Measurements from ENCODE around the gene ZNF12. TPM values are rescaled to one million over a fixed set of nuclear protein-coding genes. Genes with fewer than 3 reads are reported as not detected.
"Not testable (repeated sequence)": the region's sequence is repeated elsewhere in the genome, so short reads cannot be mapped to it uniquely, and the experiment has no call there.

The ZNF12 gene
- total RNA-seq, 4 donors from 2014 or later = 19.7 to 40.8 (median 23.8) TPM

- H3K4me3 ChIP-seq (ENCODE audit: low read depth, poor library complexity, severe bottlenecking) = no peak overlapping the region
- intact Hi-C loops (cut with DNase I; ENCODE audit: low total_unique reads) = no loop called here
- DNase-seq (ENCODE audit: low spot score in 2 of 2) = no peak
- TF ChIP-seq POLR2A (IDR thresholded peaks at IDR 0.05) = no peak
- no peak for TF ChIP-seq CTCF (IDR thresholded peaks at IDR 0.05)
- 84 to 90% methylated on average over 3 of the region's 3 CpGs for WGBS, 2 donors
Measured at GRCh38 chr7:6727663-6728062, 20.9 kb upstream of the ZNF12 start.

GRCh38 chr7:6726341-6726740 lies 19.6 kb upstream of the ZNF12 start:
- H3K4me3 ChIP-seq (ENCODE audit: low read depth, poor library complexity, severe bottlenecking); DNase-seq (ENCODE audit: low spot score in 2 of 2); intact Hi-C loops (cut with DNase I; ENCODE audit: low total_unique reads): not testable (repeated sequence)
- WGBS, 2 donors = 60 to 62% methylated on average over 5 of the region's 5 CpGs

GRCh38 chr7:6725003-6725402 lies 18.3 kb upstream of the ZNF12 start:
- WGBS, 2 donors = 89 to 91% methylated on average over 10 of the region's 10 CpGs
- intact Hi-C loops (cut with DNase I; ENCODE audit: low total_unique reads) = no loop called here
- DNase-seq (ENCODE audit: low spot score in 2 of 2) = no peak
- no peak overlapping the region for H3K4me3 ChIP-seq (ENCODE audit: low read depth, poor library complexity, severe bottlenecking)
- no peak for TF ChIP-seq CTCF (IDR thresholded peaks at IDR 0.05)
- no peak for TF ChIP-seq POLR2A (IDR thresholded peaks at IDR 0.05)

- 81 to 83% methylated on average over 4 of the region's 4 CpGs for WGBS, 2 donors
- intact Hi-C loops (cut with DNase I; ENCODE audit: low total_unique reads); H3K4me3 ChIP-seq (ENCODE audit: low read depth, poor library complexity, severe bottlenecking); DNase-seq (ENCODE audit: low spot score in 2 of 2): not testable (repeated sequence)
Measured at GRCh38 chr7:6724351-6724750, 17.6 kb upstream of the ZNF12 start.

GRCh38 chr7:6718124-6718523 lies 11.4 kb upstream of the ZNF12 start:
- intact Hi-C loops (cut with DNase I; ENCODE audit: low total_unique reads) = no loop called here
- WGBS, 2 donors = 61 to 64% methylated on average over 6 of the region's 6 CpGs
- TF ChIP-seq CTCF (IDR thresholded peaks at IDR 0.05) (no peak), POLR2A (IDR thresholded peaks at IDR 0.05) (no peak)
- H3K4me3 ChIP-seq (ENCODE audit: low read depth, poor library complexity, severe bottlenecking) = no peak overlapping the region
- DNase-seq (ENCODE audit: low spot score in 2 of 2) = no peak

- DNase-seq (ENCODE audit: low spot score in 2 of 2); H3K4me3 ChIP-seq (ENCODE audit: low read depth, poor library complexity, severe bottlenecking); intact Hi-C loops (cut with DNase I; ENCODE audit: low total_unique reads): not testable (repeated sequence)
- WGBS, 2 donors = 60 to 77% methylated on average over 9 of the region's 9 CpGs
Measured at GRCh38 chr7:6715898-6716297, 9.2 kb upstream of the ZNF12 start.

GRCh38 chr7:6714360-6714759 lies 7.6 kb upstream of the ZNF12 start:
- 72 to 76% methylated on average over 5 of the region's 5 CpGs for WGBS, 2 donors
- no peak for DNase-seq (ENCODE audit: low spot score in 2 of 2)
- TF ChIP-seq CTCF (IDR thresholded peaks at IDR 0.05) (no peak), POLR2A (IDR thresholded peaks at IDR 0.05) (no peak)
- H3K4me3 ChIP-seq (ENCODE audit: low read depth, poor library complexity, severe bottlenecking) = no peak overlapping the region
- intact Hi-C loops (cut with DNase I; ENCODE audit: low total_unique reads) = no loop called here

All from lower leg skin (tissue), 4 donors.